A172 (cell line): ENCODE data around the gene SCUBE1. TPM values are rescaled to one million over a fixed set of nuclear protein-coding genes. Genes with fewer than 3 reads are reported as not detected.

Experiments
- DNase-seq: peaks from one replicate; pipeline ENCODE4 v3.0.0-alpha.2; 2015; ENCODE audit warnings: low spot score
- total RNA-seq: library from RNA; depleted of rRNA; stranded (reverse); fragments of >200 nt; shearing (Covaris generic); gene quantifications from 2 replicates; pipeline ENCODE4 v1.2.3, GENCODE V29; 2014

Gene SCUBE1
- total RNA-seq, 1 experiment from 2014 or later, result not detected

- DNase-seq, result no peak
Measured at GRCh38 chr22:43216738-43217137, 126.4 kb downstream of the SCUBE1 start.

- no peak for DNase-seq
Measured at GRCh38 chr22:43213962-43214361, 129.2 kb downstream of the SCUBE1 start.

GRCh38 chr22:43213051-43213450 is 130.1 kb downstream of the SCUBE1 start:
- DNase-seq, result no peak

- no peak for DNase-seq
Measured at GRCh38 chr22:43212434-43212952, 130.7 kb downstream of the SCUBE1 start.

- DNase-seq, result no peak
Measured at GRCh38 chr22:43211941-43212433, 131.2 kb downstream of the SCUBE1 start.

- no peak for DNase-seq
Measured at GRCh38 chr22:43210631-43211515, 132.3 kb downstream of the SCUBE1 start.

- DNase-seq, result no peak
Measured at GRCh38 chr22:43209971-43210370, 133.2 kb downstream of the SCUBE1 start.

GRCh38 chr22:43209523-43209890 is 133.7 kb downstream of the SCUBE1 start:
- DNase-seq, result no peak

- no peak for DNase-seq
Measured at GRCh38 chr22:43208703-43209522, 134.3 kb downstream of the SCUBE1 start.

GRCh38 chr22:43207849-43208702 is 135.1 kb downstream of the SCUBE1 start:
- no peak for DNase-seq

GRCh38 chr22:43207386-43207785 is 135.8 kb downstream of the SCUBE1 start:
- no peak for DNase-seq

- no peak for DNase-seq
Measured at GRCh38 chr22:43206509-43207161, 136.5 kb downstream of the SCUBE1 start.

- no peak for DNase-seq
Measured at GRCh38 chr22:43205748-43206508, 137.2 kb downstream of the SCUBE1 start.

GRCh38 chr22:43205261-43205691 is 137.9 kb downstream of the SCUBE1 start:
- no peak for DNase-seq

GRCh38 chr22:43203471-43203981 is 139.6 kb downstream of the SCUBE1 start:
- no peak for DNase-seq

GRCh38 chr22:43202756-43203410 is 140.3 kb downstream of the SCUBE1 start:
- no peak for DNase-seq

- no peak for DNase-seq
Measured at GRCh38 chr22:43202326-43202725, 140.8 kb downstream of the SCUBE1 start.

- no peak for DNase-seq
Measured at GRCh38 chr22:43201486-43202219, 141.5 kb downstream of the SCUBE1 start.

- no peak for DNase-seq
Measured at GRCh38 chr22:43200555-43200954, 142.6 kb downstream of the SCUBE1 start.
